OCI-LY1 (cell line): Measurements from ENCODE around the gene PLEKHF1.
A peak's percentile ranks its signal among the peaks of the same experiment; 100 is the strongest.

Source experiments
- H2AFZ ChIP-seq: fragments of 200-600 bp; sonication (generic), shearing (Covaris generic); 2 replicates; pipeline ENCODE4 v1.6.0; 2014; ENCODE audit warnings: antibody characterized with exemption, mild to moderate bottlenecking, low read length
- H3F3A ChIP-seq: fragments of 200-600 bp; sonication (generic), shearing (Covaris generic); 2 replicates; pipeline ENCODE4 v1.6.0; 2014; ENCODE audit warnings: mild to moderate bottlenecking, antibody characterized with exemption, low read length, moderate library complexity; ENCODE audit not compliant: insufficient read depth
- H3K27ac ChIP-seq: fragments of 200-600 bp; sonication (generic); 2 replicates; pipeline ENCODE4 v1.5.1; 2014; ENCODE audit warnings: low read length, mixed run types, mild to moderate bottlenecking, low read depth; ENCODE audit not compliant: poor library complexity, severe bottlenecking
- H3K27me3 ChIP-seq: fragments of 200-600 bp; sonication (generic); 2 replicates; pipeline ENCODE4 v1.6.0; 2014; ENCODE audit warnings: antibody characterized with exemption, mild to moderate bottlenecking, low read length, moderate library complexity; ENCODE audit not compliant: insufficient read depth
- H3K36me3 ChIP-seq: fragments of 200-600 bp; sonication (generic); 2 replicates; pipeline ENCODE4 v1.6.1; 2014; ENCODE audit warnings: mild to moderate bottlenecking, antibody characterized with exemption, low read length, moderate library complexity, mixed read lengths; ENCODE audit not compliant: insufficient read depth
- H3K4me1 ChIP-seq: fragments of 200-600 bp; sonication (generic); 2 replicates; pipeline ENCODE4 v1.5.1; 2014; ENCODE audit warnings: mild to moderate bottlenecking, low read length, moderate library complexity; ENCODE audit not compliant: insufficient read depth, severe bottlenecking
- H3K4me2 ChIP-seq: fragments of 200-600 bp; sonication (generic), shearing (Covaris generic); 2 replicates; pipeline ENCODE4 v1.6.1; 2014; ENCODE audit warnings: low read length
- H3K4me3 ChIP-seq: fragments of 200-600 bp; sonication (generic); 2 replicates; pipeline ENCODE4 v1.5.1; 2014; ENCODE audit warnings: low read length, low read depth, mild to moderate bottlenecking, mixed read lengths; ENCODE audit not compliant: poor library complexity, severe bottlenecking
- H3K79me2 ChIP-seq: fragments of 200-600 bp; shearing (Covaris generic); 2 replicates; pipeline ENCODE4 v1.6.1; 2016; ENCODE audit warnings: mixed run types, low read length, mixed read lengths; ENCODE audit not compliant: insufficient read depth
- H3K9ac ChIP-seq: fragments of 200-600 bp; sonication (generic), shearing (Covaris generic); 2 replicates; pipeline ENCODE4 v1.6.1; 2014; ENCODE audit warnings: mild to moderate bottlenecking, low read length, mixed read lengths
- H3K9me2 ChIP-seq: fragments of 200-600 bp; sonication (generic), shearing (Covaris generic); 2 replicates; pipeline ENCODE4 v1.6.1; 2014; ENCODE audit warnings: low read depth, mild to moderate bottlenecking, low read length, mixed read lengths
- H3K9me3 ChIP-seq: fragments of 200-600 bp; shearing (Covaris generic); 2 replicates; pipeline ENCODE4 v1.6.1; 2014; ENCODE audit warnings: low read length, mixed read lengths
- H4K20me1 ChIP-seq: fragments of 200-600 bp; sonication (generic), shearing (Covaris generic); 2 replicates; pipeline ENCODE4 v1.6.0; 2016; ENCODE audit warnings: mild to moderate bottlenecking, low read length; ENCODE audit not compliant: insufficient read depth
- EZH2 ChIP-seq: fragments of 200-600 bp; sonication (generic), shearing (Covaris generic); IDR thresholded peaks from 2 replicates; pipeline ENCODE4 v1.8.0; 2017; ENCODE audit warnings: borderline replicate concordance, mixed run types, mild to moderate bottlenecking, antibody characterized with exemption, low read length, moderate library complexity, mixed read lengths
- TF ChIP-seq, protein P1 (sequence below): fragments of 200-600 bp; sonication (generic), shearing (Covaris generic); IDR thresholded peaks from 2 replicates; pipeline ENCODE4 v1.5.1; 2017; ENCODE audit warnings: mild to moderate bottlenecking, antibody characterized with exemption, low read length, moderate library complexity, mixed read lengths

The PLEKHF1 gene

DNA sequence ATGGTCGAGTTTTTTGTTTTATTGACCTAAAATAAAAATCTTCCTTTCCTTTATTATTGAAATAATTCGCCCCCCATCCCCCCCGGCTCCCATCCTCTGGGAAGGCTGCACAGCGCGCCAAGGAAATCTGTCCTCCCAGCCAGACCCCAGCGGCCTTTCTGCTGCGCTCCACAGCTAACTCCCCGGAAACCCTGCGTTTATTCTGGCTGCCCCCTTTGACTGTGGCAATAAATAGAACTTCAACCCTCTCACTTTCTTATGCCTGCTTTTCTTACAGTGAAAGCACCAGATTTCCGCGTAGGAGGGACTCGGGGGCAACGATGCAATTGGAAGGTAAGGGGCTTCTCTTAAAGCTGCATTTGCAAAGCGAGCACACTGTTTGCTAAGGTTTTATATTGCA, 59.5 kb downstream of the PLEKHF1 start:
- H3K36me3 ChIP-seq = no peaks in the 10 kb centered on the region
- no peaks in the 10 kb centered on the region for H3K27me3 ChIP-seq
- peak overlapping the region; percentile 35; the same call in 1 of the 2 replicates for H3K4me2 ChIP-seq
- H3K4me3 ChIP-seq = peak overlapping the region; percentile 21
- H3F3A ChIP-seq = no peaks in the 10 kb centered on the region
- TF ChIP-seq, protein P1, sequence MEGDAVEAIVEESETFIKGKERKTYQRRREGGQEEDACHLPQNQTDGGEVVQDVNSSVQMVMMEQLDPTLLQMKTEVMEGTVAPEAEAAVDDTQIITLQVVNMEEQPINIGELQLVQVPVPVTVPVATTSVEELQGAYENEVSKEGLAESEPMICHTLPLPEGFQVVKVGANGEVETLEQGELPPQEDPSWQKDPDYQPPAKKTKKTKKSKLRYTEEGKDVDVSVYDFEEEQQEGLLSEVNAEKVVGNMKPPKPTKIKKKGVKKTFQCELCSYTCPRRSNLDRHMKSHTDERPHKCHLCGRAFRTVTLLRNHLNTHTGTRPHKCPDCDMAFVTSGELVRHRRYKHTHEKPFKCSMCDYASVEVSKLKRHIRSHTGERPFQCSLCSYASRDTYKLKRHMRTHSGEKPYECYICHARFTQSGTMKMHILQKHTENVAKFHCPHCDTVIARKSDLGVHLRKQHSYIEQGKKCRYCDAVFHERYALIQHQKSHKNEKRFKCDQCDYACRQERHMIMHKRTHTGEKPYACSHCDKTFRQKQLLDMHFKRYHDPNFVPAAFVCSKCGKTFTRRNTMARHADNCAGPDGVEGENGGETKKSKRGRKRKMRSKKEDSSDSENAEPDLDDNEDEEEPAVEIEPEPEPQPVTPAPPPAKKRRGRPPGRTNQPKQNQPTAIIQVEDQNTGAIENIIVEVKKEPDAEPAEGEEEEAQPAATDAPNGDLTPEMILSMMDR = no peak
- TF ChIP-seq EZH2 = no peak
- H3K9me3 ChIP-seq = no peaks in the 10 kb centered on the region
- H3K27ac ChIP-seq = no peak overlapping the region
- no peak overlapping the region for H2AFZ ChIP-seq
- no peaks in the 10 kb centered on the region for H3K9me2 ChIP-seq
- no peak overlapping the region for H3K9ac ChIP-seq
- no peaks in the 10 kb centered on the region for H3K4me1 ChIP-seq
- no peaks in the 10 kb centered on the region for H4K20me1 ChIP-seq
- H3K79me2 ChIP-seq = no peaks in the 10 kb centered on the region
